Skeletal muscle tissue (tissue), 4 donors: Measurements from ENCODE around the gene PDZD4. TPM values are rescaled to one million over a fixed set of nuclear protein-coding genes. Genes with fewer than 3 reads are reported as not detected.

Source experiments
- H3K27ac ChIP-seq: one replicate; pipeline ENCODE4 v1.7.0; 2013; ENCODE audit warnings: mild to moderate bottlenecking, low read depth, low read length, inconsistent platforms
- H3K27me3 ChIP-seq, 3 donors: one replicate each; pipeline ENCODE4 v1.7.0; 2013; ENCODE audit warnings: low read length in 3 of 3; ENCODE audit not compliant: control insufficient read depth in 3 of 3, insufficient read depth in 3 of 3
- H3K36me3 ChIP-seq, 3 donors: one replicate each; pipeline ENCODE4 v1.7.0; 2013; ENCODE audit warnings: low read length in 3 of 3; ENCODE audit not compliant: control insufficient read depth in 3 of 3, insufficient read depth in 3 of 3
- H3K4me1 ChIP-seq, 3 donors: one replicate each; pipeline ENCODE4 v1.7.0; 2013; ENCODE audit warnings: low read length in 3 of 3, mild to moderate bottlenecking in 3 of 3; ENCODE audit not compliant: control insufficient read depth in 3 of 3, insufficient read depth in 3 of 3
- H3K4me3 ChIP-seq, 3 donors: one replicate each; pipeline ENCODE4 v1.7.0; 2013; ENCODE audit warnings: low read length in 3 of 3
- H3K9ac ChIP-seq, 3 donors: one replicate each; pipeline ENCODE4 v1.7.0; 2013; ENCODE audit warnings: low read length in 3 of 3, mild to moderate bottlenecking in 3 of 3, moderate library complexity in 2 of 3, low read depth in 1 of 3
- H3K9me3 ChIP-seq, 3 donors: one replicate each; pipeline ENCODE4 v1.7.0; 2013; ENCODE audit warnings: low read length in 3 of 3; ENCODE audit not compliant: control insufficient read depth in 3 of 3
- total RNA-seq: library from RNA; depleted of rRNA; stranded (reverse); fragments of >200 nt; gene quantifications from one replicate; pipeline ENCODE4 v1.2.3, GENCODE V29; 2014
- donor health status: Osteomylitis.

PDZD4 gene
- total RNA-seq, 1 donor from 2014 or later, result 2.6 TPM

DNA sequence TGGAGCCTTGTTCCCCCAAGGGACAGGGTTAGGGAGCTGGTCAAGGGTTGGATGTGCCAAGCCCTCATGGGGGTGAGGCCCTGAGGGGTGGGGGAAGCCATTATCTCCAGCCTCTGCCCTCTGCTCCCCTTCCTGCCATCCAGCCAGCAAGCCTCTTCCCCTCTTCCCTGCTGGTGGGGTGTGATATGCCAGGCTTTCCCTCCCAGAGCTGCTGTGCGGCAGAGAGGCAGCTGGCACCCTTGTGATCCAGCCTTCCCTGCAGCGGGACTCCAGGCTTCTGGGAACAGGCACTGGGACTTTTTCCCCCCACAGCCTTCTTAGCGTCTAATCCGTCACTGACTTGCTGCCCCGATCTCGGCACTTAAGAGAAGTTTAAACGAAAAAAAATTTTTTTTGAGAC lies 29.6 kb downstream of the PDZD4 start:
- Histone ChIP-seq H3K4me1 (peaks cover 10 to 18% (median 18%) of the 10 kb centered on the region in 3 donors), H3K9ac (no peak overlapping the region), H3K36me3 (peaks cover 7 to 17% (median 13%) of the 10 kb centered on the region in 3 donors), H3K9me3 (no peaks in the 10 kb centered on the region), H3K27me3 (no peaks in the 10 kb centered on the region), H3K4me3 (no peak overlapping the region), H3K27ac (no peak overlapping the region)

DNA sequence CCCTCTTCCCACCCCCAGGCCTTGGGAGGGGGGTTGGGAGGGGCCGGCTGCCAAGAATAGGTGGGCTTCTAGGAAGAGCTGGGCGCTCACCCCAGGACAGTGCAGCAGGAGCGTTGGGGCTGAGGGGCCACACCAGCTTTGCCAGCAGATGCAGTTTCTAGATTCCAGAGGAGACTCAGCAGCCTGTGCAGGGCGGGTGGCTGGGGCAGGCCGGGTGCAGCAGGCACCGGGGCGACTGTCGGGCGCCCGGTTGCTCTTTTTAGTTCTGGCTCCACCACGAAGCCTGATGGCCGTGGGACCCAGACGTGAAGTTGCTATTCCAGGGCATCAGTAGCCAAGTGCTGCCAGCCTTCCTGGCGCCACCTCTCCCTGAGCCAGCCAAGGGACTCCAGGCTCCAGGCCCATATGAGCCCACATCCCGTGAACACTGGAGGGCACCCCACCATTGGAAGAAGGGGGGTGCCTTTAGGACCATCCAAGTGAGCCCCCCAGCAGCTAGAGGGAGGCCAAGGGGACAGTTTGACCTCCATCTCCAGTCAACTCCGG lies 30.1 kb downstream of the PDZD4 start:
- no peaks in the 10 kb centered on the region for H3K27me3 ChIP-seq
- H3K36me3 ChIP-seq, result peaks cover 7 to 17% (median 13%) of the 10 kb centered on the region in 3 donors
- H3K4me3 ChIP-seq, result no peak overlapping the region
- H3K9ac ChIP-seq, result peak overlapping the region in 1 of 3 donors; percentile 40
- no peak overlapping the region for H3K27ac ChIP-seq
- H3K9me3 ChIP-seq, result no peaks in the 10 kb centered on the region
- H3K4me1 ChIP-seq, result peaks cover 15 to 23% (median 22%) of the 10 kb centered on the region in 3 donors

DNA sequence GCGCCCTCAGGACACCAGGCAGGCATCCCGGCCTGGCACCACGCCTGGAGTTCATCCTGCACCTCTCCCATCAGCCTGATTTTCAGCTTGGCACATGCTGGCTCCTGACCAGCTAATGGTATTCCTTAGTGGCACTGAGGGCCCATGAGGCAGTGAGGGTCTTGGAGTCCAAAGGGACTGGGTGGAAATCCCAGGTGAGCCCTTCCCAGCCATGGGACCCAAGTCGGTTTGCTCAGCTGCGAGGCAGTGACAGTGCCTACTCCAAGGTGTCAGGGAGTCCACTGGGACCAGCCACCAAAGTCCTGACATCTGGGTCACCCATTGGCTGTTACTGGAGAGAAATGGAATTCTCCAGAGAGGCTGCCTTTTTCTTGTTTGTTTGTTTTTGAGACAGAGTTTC lies 31.0 kb downstream of the PDZD4 start:
- H3K27ac ChIP-seq, result no peak overlapping the region
- H3K27me3 ChIP-seq, result no peaks in the 10 kb centered on the region
- H3K4me3 ChIP-seq, result no peak overlapping the region
- H3K9me3 ChIP-seq, result no peaks in the 10 kb centered on the region
- H3K9ac ChIP-seq, result no peak overlapping the region
- H3K4me1 ChIP-seq, result peaks cover 18 to 30% (median 25%) of the 10 kb centered on the region in 3 donors
- H3K36me3 ChIP-seq, result peaks cover 7 to 17% (median 13%) of the 10 kb centered on the region in 3 donors

DNA sequence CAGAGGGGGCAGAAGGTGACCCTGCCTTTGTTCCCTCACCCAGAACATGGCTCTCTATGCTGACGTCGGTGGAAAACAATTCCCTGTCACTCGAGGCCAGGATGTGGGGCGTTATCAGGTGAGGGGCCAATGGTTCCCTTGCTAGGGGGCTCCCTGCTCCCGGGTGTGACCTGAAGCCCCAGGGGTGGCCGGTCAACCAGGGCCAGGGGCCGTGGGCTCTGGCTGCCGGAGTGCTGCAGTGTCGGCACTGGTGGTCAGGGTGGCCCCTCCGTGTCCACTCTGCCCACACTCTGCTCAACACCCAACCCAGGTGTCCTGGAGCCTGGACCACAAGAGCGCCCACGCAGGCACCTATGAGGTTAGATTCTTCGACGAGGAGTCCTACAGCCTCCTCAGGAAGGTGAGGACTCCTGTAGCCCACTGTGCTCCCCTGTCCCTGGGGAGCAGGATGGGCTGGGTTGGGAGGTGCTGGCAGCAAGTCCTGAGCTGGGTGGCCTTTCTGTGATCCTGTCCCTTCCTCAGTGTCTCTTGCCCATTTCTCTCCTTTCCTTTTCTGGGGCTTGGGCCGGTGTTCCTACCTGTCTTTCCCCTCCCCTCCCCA lies 32.8 kb downstream of the PDZD4 start:
- Histone ChIP-seq H3K27me3 (no peaks in the 10 kb centered on the region), H3K4me1 (peaks cover 27 to 41% (median 36%) of the 10 kb centered on the region in 3 donors), H3K36me3 (peaks cover 7 to 17% (median 13%) of the 10 kb centered on the region in 3 donors), H3K9ac (no peak overlapping the region), H3K4me3 (no peak overlapping the region), H3K9me3 (no peaks in the 10 kb centered on the region), H3K27ac (no peak overlapping the region)

DNA sequence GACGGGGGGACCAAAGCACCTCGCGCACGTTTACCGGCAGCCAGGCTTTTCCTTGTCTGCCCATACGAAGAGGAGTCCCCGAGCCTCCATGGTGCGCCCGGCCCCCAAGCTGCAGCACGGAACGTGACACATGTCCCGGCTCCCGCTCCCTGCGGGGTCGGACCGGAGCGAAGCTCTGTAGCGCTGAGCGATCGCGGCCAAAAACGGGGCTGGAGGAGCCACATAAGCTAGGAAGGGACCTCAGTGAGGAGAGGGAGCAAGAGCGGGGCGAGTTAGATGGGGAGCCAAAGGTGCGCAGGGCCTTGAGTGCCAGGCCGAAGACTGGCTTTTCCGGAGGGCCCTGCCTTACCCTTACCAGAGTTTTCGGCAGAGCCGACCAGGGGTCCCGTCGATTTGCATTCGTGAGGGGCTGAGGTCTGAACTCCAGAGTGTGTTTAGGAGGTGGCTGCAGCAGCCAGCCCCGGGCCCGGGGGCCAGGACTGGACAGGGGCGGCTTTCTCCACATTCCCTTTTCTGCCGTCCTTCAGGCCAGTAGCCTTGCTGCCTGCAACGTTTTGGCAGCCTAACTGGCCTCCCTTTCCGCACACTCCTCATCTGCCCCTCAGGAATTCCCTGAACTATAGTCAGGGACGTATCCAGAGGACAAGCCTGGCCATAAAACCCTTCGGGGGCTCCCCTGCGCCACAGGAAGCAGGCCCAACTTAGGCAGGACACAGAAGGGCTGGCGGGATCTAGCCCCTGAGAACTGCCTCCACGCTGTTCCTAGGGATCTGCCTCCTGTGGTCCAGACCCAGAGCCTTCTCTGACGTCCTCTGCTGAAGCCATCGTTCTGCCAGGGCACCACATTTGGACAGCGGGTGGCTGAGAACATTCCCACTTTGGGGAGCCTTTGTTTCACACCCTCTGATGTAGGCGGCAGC lies 35.2 kb downstream of the PDZD4 start:
- Histone ChIP-seq H3K36me3 (peaks cover 7 to 17% (median 13%) of the 10 kb centered on the region in 3 donors), H3K9ac (peak overlapping the region; percentile 76 to 92 (median 81)), H3K27ac (peak overlapping the region; percentile 90), H3K9me3 (no peaks in the 10 kb centered on the region), H3K4me1 (peaks cover 38 to 55% (median 44%) of the 10 kb centered on the region in 3 donors), H3K27me3 (no peaks in the 10 kb centered on the region), H3K4me3 (peak overlapping the region; percentile 77 to 83 (median 78))

DNA sequence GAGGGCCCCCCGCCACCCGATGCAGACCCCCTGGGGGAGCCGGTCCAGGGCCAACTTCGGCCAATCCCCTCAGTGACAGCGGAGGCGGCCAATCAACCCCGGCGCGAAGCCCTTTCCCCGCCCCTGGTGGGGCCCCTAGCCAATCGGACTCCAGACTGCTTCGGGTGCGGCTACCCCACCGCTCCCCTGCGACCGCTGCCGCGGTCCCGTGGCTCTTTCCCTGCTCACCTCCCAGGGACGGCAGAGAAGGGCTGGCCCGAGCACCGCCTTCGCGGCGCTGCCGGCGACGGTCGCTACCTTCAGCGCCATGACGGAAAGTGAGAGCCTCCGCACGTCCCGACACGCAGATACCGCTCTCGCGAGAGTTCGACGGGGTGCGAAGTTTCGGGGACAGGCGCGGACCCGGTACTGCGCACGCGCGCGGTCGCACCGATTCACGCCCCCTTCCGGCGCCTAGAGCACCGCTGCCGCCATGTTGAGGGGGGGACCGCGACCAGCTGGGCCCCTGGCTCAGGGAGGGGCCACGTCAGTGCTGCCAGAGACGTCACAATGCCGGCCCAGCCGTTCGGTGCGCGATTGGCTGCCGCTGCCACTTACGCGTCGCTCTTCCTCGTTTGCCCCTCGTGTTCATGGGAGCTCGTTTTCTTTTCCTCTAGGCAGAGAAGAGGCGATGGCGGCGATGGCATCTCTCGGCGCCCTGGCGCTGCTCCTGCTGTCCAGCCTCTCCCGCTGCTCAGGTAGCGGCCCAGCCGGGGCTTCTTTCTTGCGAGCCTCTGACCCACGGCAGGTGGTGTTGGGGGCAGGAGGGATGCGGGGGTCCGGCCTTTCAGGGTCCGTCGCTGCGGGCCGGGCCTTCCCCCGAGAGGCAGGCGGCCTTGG lies 36.1 kb downstream of the PDZD4 start, which contains the start of the genes IDH3G and SSR4:
Gene IDH3G, minus strand, starts transcription at position 358 of the 879 bp plus-strand sequence. Its CDS starts 49 bp downstream, at position 309.
Gene SSR4, plus strand, starts transcription at position 651 of the 879 bp plus-strand sequence. Its CDS starts 20 bp downstream, at position 671.
- peak within 1 kb of the TSS; percentile 78 to 83 (median 82) for H3K4me3 ChIP-seq
- H3K4me1 ChIP-seq, result peaks cover 38 to 51% (median 38%) of the 10 kb centered on the region in 3 donors
- peak within 1 kb of the TSS; percentile 90 for H3K27ac ChIP-seq
- no peaks in the 10 kb centered on the region for H3K27me3 ChIP-seq
- H3K36me3 ChIP-seq, result peaks cover 11 to 21% (median 17%) of the 10 kb centered on the region in 3 donors
- H3K9ac ChIP-seq, result peak within 1 kb of the TSS; percentile 81 to 93 (median 92)
- no peaks in the 10 kb centered on the region for H3K9me3 ChIP-seq

DNA sequence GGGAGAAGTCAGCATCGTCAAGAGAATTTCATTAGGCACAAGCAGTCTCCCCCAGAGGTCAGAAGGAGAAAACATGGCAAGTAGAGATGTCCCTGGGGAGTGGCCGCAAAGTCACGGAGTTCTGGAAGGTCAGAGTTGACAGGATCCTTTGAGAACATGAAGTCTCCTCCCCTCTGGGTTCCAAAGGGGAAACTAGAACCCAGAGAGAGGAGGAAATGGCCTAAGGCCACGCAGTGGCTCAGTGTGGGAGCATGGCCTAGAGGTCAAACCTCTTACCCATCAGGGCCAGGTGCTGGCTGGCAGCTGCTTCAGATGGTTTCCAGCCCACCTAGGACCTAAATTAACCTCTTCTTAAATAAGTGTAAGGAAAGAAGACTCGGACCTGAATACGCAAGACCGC lies 37.1 kb downstream of the PDZD4 start:
- Histone ChIP-seq H3K36me3 (peaks cover 11 to 16% (median 15%) of the 10 kb centered on the region in 3 donors), H3K4me3 (peak overlapping the region; percentile 78 to 83 (median 82)), H3K4me1 (peaks cover 37 to 51% (median 38%) of the 10 kb centered on the region in 3 donors), H3K9ac (peak overlapping the region; percentile 81 to 93 (median 92)), H3K27ac (peak overlapping the region; percentile 90), H3K9me3 (no peaks in the 10 kb centered on the region), H3K27me3 (no peaks in the 10 kb centered on the region)

DNA sequence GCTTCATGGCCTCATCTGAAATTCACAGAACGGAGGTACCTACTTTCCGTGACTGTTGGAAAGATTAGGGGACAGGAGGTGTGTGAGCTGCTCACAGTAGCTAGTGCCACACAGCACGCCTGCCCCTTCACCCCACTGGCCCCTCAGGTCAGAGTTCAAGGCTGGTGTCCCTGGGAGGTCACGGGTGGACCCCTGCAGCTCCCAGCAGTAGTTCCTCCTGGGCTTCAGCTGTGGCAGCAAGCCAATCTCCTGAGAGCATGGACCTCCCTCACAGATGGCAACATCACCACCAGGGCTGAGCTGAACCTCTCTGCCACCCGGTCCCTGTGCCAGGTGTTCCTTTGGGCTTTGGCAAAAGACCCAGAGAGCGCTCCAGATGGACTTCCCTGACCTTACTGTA lies 38.0 kb downstream of the PDZD4 start:
- H3K4me1 ChIP-seq, result peaks cover 38 to 51% (median 38%) of the 10 kb centered on the region in 3 donors

More for the DNA sequence above, 38.0 kb downstream of the PDZD4 start:
- H3K9ac ChIP-seq, result no peak overlapping the region
- H3K27me3 ChIP-seq, result no peaks in the 10 kb centered on the region
- H3K9me3 ChIP-seq, result no peaks in the 10 kb centered on the region
- peak overlapping the region in 1 of 3 donors; percentile 82 for H3K4me3 ChIP-seq
- peaks cover 6 to 20% (median 8%) of the 10 kb centered on the region in 3 donors for H3K36me3 ChIP-seq
- no peak overlapping the region for H3K27ac ChIP-seq
